Lung (tissue), 12 donors: ENCODE data around the gene LTBP2. TPM values are rescaled to one million over a fixed set of nuclear protein-coding genes. Genes with fewer than 3 reads are reported as not detected.

ENCODE experiments used
- ATAC-seq: fragments of 200-7000 bp; cut with Tn5 transposase; one replicate; pipeline ENCODE4 v1.9.1; 2020; ENCODE audit warnings: moderate number of reproducible peaks; ENCODE audit not compliant: insufficient read depth, low FRiP score
- DNase-seq, 3 donors: peaks; one replicate each; pipeline ENCODE4 v3.0.0-alpha.2; 2013 to 2017
- H3K27ac ChIP-seq, 2 donors: one replicate each; pipeline ENCODE4 v1.5.1; 2013; ENCODE audit warnings: mild to moderate bottlenecking in 2 of 2, moderate library complexity in 2 of 2, control low read depth in 1 of 2, inconsistent platforms in 1 of 2, low read depth in 1 of 2, low read length in 1 of 2
- H3K27me3 ChIP-seq, 3 donors: one replicate each; pipeline ENCODE4 v1.5.1; 2013; ENCODE audit warnings: low read length in 2 of 3; ENCODE audit not compliant: control insufficient read depth in 3 of 3, insufficient read depth in 3 of 3
- H3K36me3 ChIP-seq, 4 donors: one replicate each; pipeline ENCODE4 v1.5.1; 2013; ENCODE audit warnings: low read length in 4 of 4, mild to moderate bottlenecking in 1 of 4, moderate library complexity in 1 of 4; ENCODE audit not compliant: control insufficient read depth in 4 of 4, insufficient read depth in 4 of 4
- H3K4me1 ChIP-seq, 5 donors: one replicate each; pipeline ENCODE4 v1.5.1; 2013; ENCODE audit warnings: low read length in 5 of 5, mild to moderate bottlenecking in 2 of 5, moderate library complexity in 1 of 5; ENCODE audit not compliant: control insufficient read depth in 5 of 5, insufficient read depth in 5 of 5
- H3K4me3 ChIP-seq: one replicate; pipeline ENCODE4 v1.5.1; 2013; ENCODE audit warnings: mild to moderate bottlenecking, control low read depth, moderate library complexity
- H3K9ac ChIP-seq, 2 donors: one replicate each; pipeline ENCODE4 v1.5.1; 2013; ENCODE audit warnings: low read length in 2 of 2, control low read depth in 1 of 2; ENCODE audit not compliant: insufficient read depth in 1 of 2
- H3K9me3 ChIP-seq, 4 donors: one replicate each; pipeline ENCODE4 v1.5.1; 2013; ENCODE audit warnings: low read length in 3 of 4, mild to moderate bottlenecking in 1 of 4, moderate library complexity in 1 of 4; ENCODE audit not compliant: control insufficient read depth in 4 of 4, insufficient read depth in 3 of 4
- CTCF ChIP-seq: IDR thresholded peaks from 2 replicates; pipeline ENCODE4 v1.5.1; 2012; ENCODE audit warnings: mild to moderate bottlenecking; ENCODE audit errors: control extremely low read depth, extremely low read depth
- WGBS, 2 donors: extraction: QIAGEN DNeasy Blood & Tissue Kit; methylation state at CpG; one replicate each; pipeline ENCODE4 v1.1.7; 2013; 5-methylcytosine and 5-hydroxymethylcytosine counted together
- polyA plus RNA-seq, 2 donors: library from polyadenylated mRNA; stranded (reverse); fragments of 200-250 nt; gene quantifications; one replicate each; pipeline ENCODE4 v1.2.1, GENCODE V29; 2013
- total RNA-seq, 2 donors: library from RNA; depleted of rRNA in 1 of 2; stranded (reverse); fragments of >200 nt in 1 of 2; gene quantifications; one replicate each; pipeline ENCODE4 v1.2.1, GENCODE V29; 2014 to 2021
- donor health status: control.
- donor health status: control.
- donor health status: Bipolar disorder and iron deficiency.
- donor health status: healthy.
- donor health status: DM: yes; HTN: yes; CAD: no.

Gene LTBP2
- total and polyA plus RNA-seq, 4 donors, result 13.2 to 78.4 (median 25.8) TPM

GRCh38 chr14:74500417-74501134 is 111.5 kb downstream of the LTBP2 start:
- Histone ChIP-seq H3K27me3 (no peaks in the 10 kb centered on the region), H3K9ac (no peak overlapping the region), H3K4me1 (peaks cover 0 to 8% (median 0%) of the 10 kb centered on the region in 5 donors), H3K9me3 (no peaks in the 10 kb centered on the region), H3K27ac (no peak overlapping the region), H3K36me3 (peaks cover 0 to 7% (median 2%) of the 10 kb centered on the region in 4 donors), H3K4me3 (no peak overlapping the region)
- ATAC-seq (no peak), DNase-seq (no peak)
- WGBS, 2 donors, result 88 to 89% methylated on average over 10 of the region's 10 CpGs
- no peak for TF ChIP-seq CTCF

- ATAC-seq, result no peak
- WGBS, 2 donors, result 35 to 53% methylated on average over 2 of the region's 2 CpGs
- H3K27ac ChIP-seq, result no peak overlapping the region
These were observed 116.7 kb downstream of the LTBP2 start for GRCh38 chr14:74495356-74495755.

GRCh38 chr14:74493343-74494261 is 118.4 kb downstream of the LTBP2 start, which contains the start of gene ISCA2:
Gene ISCA2 (plus strand): TSS chr14:74493765. CDS start chr14:74493775, 10 bp downstream.
- DNase-seq (peak; percentile 100), ATAC-seq (peak; percentile 92)
- peaks cover 0 to 25% (median 15%) of the 10 kb centered on the region in 5 donors for H3K4me1 ChIP-seq
- no peak for TF ChIP-seq CTCF
- H3K9ac ChIP-seq, result peak within 1 kb of the TSS; percentile 33 to 89
- peak within 1 kb of the TSS; percentile 93 for H3K4me3 ChIP-seq
- WGBS, 2 donors, result 0 to 1% methylated on average over 67 to 73 of the region's 73 CpGs
- H3K36me3 ChIP-seq, result peaks cover 0 to 14% (median 1%) of the 10 kb centered on the region in 4 donors
- peaks cover 0 to 4% (median 0%) of the 10 kb centered on the region in 3 donors for H3K27me3 ChIP-seq
- peak within 1 kb of the TSS; percentile 94 to 98 for H3K27ac ChIP-seq
- no peaks in the 10 kb centered on the region for H3K9me3 ChIP-seq

More at GRCh38 chr14:74495356-74495755, 116.7 kb downstream of the LTBP2 start:
- DNase-seq, result no peak
- Histone ChIP-seq H3K36me3 (peaks cover 0 to 11% (median 1%) of the 10 kb centered on the region in 4 donors), H3K9ac (no peak overlapping the region), H3K4me3 (no peak overlapping the region), H3K9me3 (no peaks in the 10 kb centered on the region), H3K4me1 (peaks cover 0 to 22% (median 15%) of the 10 kb centered on the region in 5 donors), H3K27me3 (peaks cover 0 to 4% (median 0%) of the 10 kb centered on the region in 3 donors)
- no peak for TF ChIP-seq CTCF
